GM18508 (cell line): Measurements from ENCODE around the gene HEMK1.

Experiments
- ATAC-seq: cut with Tn5 transposase; IDR thresholded peaks from one replicate; pipeline ENCODE4 v1.9.1; 2021; ENCODE audit warnings: moderate number of reproducible peaks; ENCODE audit not compliant: insufficient read depth, unreplicated experiment

Gene HEMK1

DNA sequence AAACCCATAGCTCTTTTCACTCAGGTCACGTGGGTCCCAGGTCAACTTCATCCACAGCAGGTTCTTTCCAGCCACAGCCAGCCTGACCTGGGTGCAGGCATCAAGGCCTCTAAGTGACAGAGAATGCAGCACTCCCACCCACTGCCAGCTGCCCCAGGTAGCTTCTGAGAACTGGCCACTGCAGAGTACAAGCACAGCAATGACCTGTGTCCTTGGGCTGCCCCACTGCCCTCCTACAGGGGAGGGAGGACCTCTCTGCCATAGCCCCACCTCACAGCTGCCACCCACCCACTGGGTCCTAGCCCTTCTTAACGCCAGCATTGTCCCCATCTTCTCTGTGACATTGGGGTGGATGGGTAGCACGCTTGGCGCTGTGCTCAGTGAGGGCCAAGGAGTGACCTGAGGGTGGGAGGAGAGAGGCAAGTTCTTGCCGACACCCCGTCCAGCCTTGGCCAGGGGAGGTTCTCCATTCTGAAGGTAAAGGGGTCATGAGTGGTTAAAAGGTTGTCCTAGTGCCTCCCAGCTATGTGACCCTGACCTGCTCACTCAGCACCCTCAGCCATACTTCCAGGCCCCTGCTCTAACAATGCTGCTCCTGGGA is 29.9 kb downstream of the HEMK1 start:
- ATAC-seq: no peak

DNA sequence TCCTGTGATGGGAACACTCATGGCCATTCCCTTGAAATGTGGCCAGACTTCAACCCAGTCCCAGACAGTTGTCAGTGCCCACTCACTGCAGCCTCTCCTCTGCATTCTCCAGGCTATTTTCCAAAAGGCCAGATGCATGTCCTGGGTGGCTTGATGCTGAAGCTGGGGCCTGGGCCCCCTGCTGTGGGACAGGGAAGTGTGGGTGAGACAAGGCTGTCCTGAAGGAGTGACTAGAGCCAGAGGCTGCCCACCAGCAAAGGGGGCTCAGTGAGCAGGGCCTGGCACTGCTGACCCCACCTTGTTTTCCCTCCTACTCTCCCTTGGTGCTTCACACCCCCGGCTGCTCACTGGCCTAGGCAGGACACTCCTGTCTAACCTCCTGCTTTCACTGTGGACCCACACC is 30.4 kb downstream of the HEMK1 start:
- ATAC-seq: no peak

- ATAC-seq: no peak
Observed at GRCh38 chr3:50600141-50600753, 30.9 kb downstream of the HEMK1 start.

DNA sequence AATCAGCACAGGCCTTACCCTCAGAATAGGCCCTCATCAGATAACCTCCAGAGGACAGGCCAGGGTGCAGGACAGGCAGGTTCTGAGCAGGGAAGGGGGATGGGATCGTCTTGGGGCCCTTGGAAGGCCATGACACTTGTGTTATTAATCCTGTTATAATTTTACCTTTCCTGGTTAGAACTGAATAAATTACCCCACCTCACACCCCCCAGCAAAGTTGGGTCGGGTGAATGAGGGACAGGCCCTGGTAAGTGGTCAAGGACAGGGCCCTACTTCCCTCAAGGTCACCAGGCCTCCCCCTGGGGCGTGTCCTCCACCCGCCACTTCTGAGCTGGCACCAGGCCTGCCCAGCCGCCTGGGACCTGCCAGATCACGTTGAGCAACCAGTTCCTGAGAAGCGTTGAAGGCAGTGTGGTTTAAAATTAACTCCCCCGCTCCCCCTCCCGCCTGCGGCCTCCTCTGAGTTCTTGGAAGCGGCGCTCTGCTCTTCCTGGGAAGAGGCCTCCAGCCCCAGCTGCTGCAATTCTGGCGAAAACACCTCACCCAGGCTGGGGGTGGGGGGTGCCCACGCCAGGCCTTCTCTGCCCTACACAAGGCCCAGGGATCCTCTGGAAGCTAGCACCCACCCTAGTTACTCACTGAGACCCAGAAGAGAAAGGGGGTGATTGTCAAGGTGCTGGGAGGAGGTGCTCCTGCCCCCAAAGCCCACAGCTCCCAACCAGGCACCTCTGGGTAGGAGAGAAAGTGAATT is 31.7 kb downstream of the HEMK1 start:
- no peak for ATAC-seq

- ATAC-seq: no peak
Observed at GRCh38 chr3:50602595-50603191, 33.4 kb downstream of the HEMK1 start.

DNA sequence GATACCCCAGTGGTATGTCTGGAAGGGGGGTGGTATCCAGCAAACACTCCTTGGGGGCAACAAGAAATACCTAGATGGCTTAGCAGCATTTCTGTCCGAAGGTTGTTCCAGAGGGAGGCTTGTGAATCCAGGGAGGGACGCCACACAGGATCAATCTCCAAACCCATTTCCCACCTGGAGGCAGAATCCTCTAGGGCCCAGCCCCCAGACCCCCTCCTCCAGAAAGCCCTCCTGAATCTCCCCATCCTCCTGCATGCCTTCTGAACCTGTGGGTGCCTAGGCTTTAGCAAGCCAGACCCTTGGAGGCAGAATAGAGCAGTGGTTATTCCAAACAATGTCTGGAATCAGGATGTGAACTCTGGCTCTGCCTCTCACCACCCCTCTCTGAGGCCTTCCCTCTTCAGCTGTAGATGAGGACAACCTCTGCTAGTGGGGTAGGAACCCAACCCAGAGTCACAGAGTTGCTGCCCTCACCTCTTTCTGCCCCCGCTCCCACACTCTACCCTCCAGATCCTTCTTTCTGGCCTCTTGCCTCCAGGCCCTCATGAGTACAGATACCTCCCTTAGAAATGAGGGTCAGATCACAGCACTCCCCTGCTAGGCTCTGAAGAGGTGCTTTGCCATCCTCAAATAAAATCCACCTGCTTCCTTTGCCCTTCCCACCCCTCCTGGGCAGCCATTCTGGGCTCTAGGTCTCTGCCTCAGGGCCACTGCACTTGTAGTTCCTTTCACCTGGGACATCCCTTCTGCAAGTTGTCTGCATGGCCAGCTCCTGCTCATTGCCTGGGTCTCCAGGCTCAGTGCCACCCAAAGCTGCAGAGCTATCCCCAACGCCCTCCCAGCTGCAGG is 34.2 kb downstream of the HEMK1 start:
- no peak for ATAC-seq

GRCh38 chr3:50604110-50604621 is 34.8 kb downstream of the HEMK1 start:
- no peak for ATAC-seq

DNA sequence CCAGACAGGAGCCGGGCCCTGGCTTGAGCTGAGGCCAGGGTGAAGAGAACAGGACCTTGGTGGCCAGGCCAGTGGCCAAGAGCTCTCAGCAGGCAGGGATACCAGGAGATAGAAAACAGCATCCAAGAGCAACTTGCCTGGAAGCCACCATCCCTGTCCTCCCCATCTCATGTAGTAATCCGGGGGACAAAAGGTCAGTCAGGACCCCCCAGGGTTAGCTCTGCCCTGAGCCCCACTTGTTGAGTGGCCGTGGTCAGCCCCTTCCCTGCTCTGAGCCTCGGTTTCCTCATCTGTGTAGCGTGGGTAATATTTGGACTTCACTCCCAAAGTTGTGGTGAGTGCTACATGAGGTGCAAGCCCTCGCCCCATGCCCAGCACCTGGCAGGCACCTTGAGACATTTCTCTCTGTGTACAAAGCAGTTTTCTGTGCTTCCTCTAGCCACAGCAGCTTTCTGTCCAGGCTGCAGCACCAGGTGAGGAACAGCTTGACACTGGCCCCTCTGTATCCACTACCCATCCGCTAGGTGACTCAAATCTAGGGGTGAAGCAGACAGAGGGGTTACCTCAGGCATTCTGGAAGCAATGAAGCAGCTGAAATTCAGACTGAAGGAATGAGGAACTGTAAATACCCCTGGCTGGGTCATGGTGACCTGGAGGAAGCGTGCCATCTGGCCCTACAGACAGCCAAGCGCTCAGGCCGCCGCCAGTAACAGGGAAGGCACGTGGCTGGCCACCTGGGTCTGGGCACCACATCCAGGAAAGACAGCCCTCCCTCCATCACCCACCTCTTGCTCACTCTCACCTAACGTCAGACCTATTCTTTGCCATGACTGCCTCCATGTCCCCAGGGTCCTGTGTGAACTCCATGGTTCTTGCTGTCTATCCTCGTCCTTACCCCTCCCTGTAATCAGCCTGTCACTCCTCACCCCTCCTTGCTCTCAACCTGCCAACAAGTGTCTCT is 35.6 kb downstream of the HEMK1 start:
- no peak for ATAC-seq

DNA sequence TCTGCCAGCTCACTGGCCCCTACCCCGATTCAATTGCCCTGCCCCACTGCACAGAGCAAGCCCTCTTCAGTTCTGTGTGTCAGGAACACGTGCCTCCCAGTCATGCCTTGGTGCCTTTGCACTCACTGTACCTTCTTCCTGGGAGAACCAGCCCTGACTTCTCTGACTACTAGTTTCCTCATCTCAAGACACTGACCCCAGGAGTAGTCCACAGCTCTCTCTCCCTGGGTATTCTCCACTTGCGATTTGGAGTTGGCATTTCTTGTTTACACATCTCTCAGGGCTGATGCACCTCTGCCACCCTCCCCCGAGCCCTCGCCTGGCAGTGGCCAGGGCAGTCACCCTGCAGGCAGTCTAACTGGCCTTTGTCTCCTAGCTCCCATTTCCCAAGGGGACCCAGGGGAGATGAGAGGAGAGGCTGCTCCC is 36.6 kb downstream of the HEMK1 start:
- no peak for ATAC-seq

DNA sequence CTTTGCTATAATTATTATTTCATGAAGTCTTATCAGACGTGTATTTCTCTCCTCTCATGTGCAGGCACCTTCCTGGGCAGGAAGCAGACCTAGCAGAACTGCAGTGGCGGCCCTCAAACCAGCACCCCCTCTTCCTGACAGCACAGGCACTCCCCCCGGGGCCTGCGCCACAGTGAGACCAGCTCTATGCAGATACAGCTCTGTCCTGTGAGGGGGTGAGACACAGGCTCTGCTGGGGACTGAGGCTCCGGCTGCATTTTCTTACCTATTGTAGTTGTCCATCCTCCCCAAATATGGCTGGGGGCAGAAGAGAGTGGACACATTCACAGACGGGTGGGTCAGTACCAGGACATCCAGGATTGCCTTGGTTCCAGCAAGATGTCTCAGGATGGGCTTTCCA is 37.3 kb downstream of the HEMK1 start:
- ATAC-seq: no peak

DNA sequence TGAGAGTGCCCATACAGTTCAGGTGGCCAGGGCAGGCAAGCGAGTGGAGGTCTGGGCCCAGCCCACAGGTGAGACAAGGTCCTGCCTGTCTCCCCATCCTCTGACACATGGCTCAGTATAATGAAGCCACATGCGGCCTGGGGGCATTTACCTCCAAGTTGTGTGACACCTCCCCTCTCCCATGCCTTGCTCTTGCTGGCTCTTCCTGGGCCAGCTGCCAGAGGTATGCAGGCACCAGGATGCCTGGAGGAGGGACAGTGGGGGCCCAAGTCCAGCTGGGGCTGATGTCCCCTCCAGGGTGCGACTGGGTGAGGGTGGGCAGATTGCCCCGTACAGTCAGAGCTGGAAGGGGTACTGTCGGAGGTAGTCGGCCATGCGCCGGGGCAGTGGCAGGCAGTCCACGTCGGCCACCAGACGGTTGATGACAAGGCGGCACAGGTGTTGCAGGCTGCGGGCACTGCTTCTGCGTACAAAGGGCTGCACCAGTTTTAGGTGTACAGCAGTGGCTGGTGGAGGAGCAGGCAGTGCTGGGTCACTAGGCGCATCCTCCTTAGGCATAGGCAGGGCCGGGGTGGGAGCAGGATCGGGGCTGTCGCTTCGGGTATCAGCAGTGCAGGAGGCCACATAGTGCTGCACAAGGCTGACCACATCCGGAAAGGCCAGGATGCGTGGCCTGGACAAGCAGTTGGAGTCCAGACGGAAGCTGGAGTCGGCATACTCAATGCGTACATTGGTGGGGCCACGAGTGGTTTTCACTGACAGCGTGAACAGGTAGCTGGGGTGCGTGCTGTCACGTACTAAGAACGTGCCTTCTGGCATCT is 38.2 kb downstream of the HEMK1 start:
- ATAC-seq: no peak

- ATAC-seq: no peak
Observed at GRCh38 chr3:50608278-50608677, 39.0 kb downstream of the HEMK1 start.

DNA sequence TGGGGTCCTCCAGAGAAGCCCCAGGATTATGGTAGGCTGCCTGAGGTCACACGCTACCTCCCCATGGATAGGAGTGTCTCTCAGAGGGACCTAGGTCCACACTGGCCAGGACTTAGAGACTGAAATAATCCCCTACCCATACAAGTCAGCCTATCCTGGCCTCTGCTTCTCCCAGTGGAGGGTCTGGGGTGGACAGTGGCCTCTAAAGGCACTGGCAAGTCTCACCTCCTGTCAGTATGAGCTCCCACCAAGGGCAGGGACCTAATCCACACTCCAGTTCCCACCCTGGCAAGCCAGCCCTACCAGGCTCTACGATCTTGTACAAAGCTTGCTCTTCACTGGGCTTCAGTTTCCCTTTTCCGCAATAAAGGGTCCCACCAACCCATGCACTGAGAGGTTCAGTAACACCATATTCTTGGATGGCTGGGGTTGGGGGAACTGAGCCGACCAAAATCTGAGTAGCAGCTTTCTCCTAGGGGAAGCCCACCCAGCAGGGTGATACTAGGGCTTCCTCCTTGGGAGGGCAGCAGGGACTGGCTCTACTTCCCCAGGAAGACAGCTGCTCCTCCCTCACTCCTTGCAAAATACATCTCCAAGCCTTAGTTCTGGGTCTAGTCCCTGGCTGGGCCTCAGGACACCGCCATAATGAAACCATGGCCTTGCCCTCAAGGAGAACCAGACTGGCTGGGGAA is 39.9 kb downstream of the HEMK1 start:
- no peak for ATAC-seq

- no peak for ATAC-seq
Observed at GRCh38 chr3:50609763-50610085, 40.4 kb downstream of the HEMK1 start.

- ATAC-seq: no peak
Observed at GRCh38 chr3:50610181-50610971, 41.1 kb downstream of the HEMK1 start.

GRCh38 chr3:50610992-50611463 is 41.7 kb downstream of the HEMK1 start:
- ATAC-seq: no peak
